ENCODE data around the gene CCSER2. TPM values are rescaled to one million over a fixed set of nuclear protein-coding genes. Genes with fewer than 3 reads are reported as not detected.

CCSER2 gene
- total RNA-seq, 1 experiment from 2014 or later, result 28.9 TPM

Other genes with a start within 250 kb of the CCSER2 start
- 156 TPM for gene GHITM, start 189.1 kb upstream of the CCSER2 start, total RNA-seq (2021; ENCODE audit: unreplicated experiment)
- not detected for gene GPR15LG, start 154.8 kb upstream of the CCSER2 start, total RNA-seq (2021; ENCODE audit: unreplicated experiment)
- not detected for gene CDHR1, start 134.1 kb upstream of the CCSER2 start, total RNA-seq (2021; ENCODE audit: unreplicated experiment)
- not detected for gene LRIT2, start 103.0 kb upstream of the CCSER2 start, total RNA-seq (2021; ENCODE audit: unreplicated experiment)
- gene LRIT1, start 87.0 kb upstream of the CCSER2 start, total RNA-seq (2021; ENCODE audit: unreplicated experiment), result not detected
- not detected for gene RGR, start 83.5 kb upstream of the CCSER2 start, total RNA-seq (2021; ENCODE audit: unreplicated experiment)